Heart right ventricle (tissue), 16 donors: Measurements from ENCODE around the gene DDX24. TPM values are rescaled to one million over a fixed set of nuclear protein-coding genes. Genes with fewer than 3 reads are reported as not detected.
A peak's percentile ranks its signal among the peaks of the same experiment; 100 is the strongest.

Experiments used
- ATAC-seq, 8 donors: fragments of 200-7000 bp; cut with Tn5 transposase; one replicate each; pipeline ENCODE4 v1.9.1; 2020; ENCODE audit warnings: mild to moderate bottlenecking in 8 of 8, moderate library complexity in 8 of 8, moderate number of reproducible peaks in 1 of 8
- DNase-seq, 2 donors: peaks; one replicate each; pipeline ENCODE4 v3.0.0-alpha.2; 2020
- H3K27ac ChIP-seq, 10 donors: fragments of 200-600 bp; sonication (generic) in 2 of 10; one replicate each; pipeline versions ENCODE4 v1.5.0 to v1.8.0; 2020 to 2022; ENCODE audit warnings: mild to moderate bottlenecking in 3 of 10
- H3K27me3 ChIP-seq, 7 donors: fragments of 200-600 bp; one replicate each; pipeline ENCODE4 v1.8.0; 2021 to 2022; ENCODE audit warnings: mild to moderate bottlenecking in 2 of 7
- H3K36me3 ChIP-seq, 9 donors: fragments of 200-600 bp; sonication (generic) in 1 of 9; one replicate each; pipeline versions ENCODE4 v1.5.0 to v1.8.0; 2020 to 2022; ENCODE audit warnings: mild to moderate bottlenecking in 2 of 9
- H3K4me1 ChIP-seq, 9 donors: fragments of 200-600 bp; sonication (generic) in 1 of 9; one replicate each; pipeline versions ENCODE4 v1.5.0 to v1.8.0; 2020 to 2022; ENCODE audit warnings: mild to moderate bottlenecking in 4 of 9
- H3K4me3 ChIP-seq, 10 donors: fragments of 200-600 bp; sonication (generic) in 2 of 10; one replicate each; pipeline versions ENCODE4 v1.5.0 to v1.8.0; 2020 to 2022; ENCODE audit warnings: mild to moderate bottlenecking in 7 of 10, moderate library complexity in 2 of 10
- H3K9me3 ChIP-seq, 11 donors: fragments of 200-600 bp in 10 of 11; sonication (generic) in 2 of 11; one replicate each; pipeline versions ENCODE4 v1.5.0 to v1.8.0; 2013 to 2022; ENCODE audit warnings: mild to moderate bottlenecking in 2 of 11, control low read depth in 1 of 11, moderate library complexity in 1 of 11
- WGBS, 2 donors: extraction: QIAGEN DNeasy Blood & Tissue Kit; methylation state at CpG; one replicate each; pipeline ENCODE4 v1.1.7; 2013; ENCODE audit warnings: inconsistent platforms in 1 of 2; 5-methylcytosine and 5-hydroxymethylcytosine counted together
- intact Hi-C, 10 donors: fragments of 100-400 bp; cut with DNase I; formaldehyde crosslinking; loops; one replicate each; pipeline versions ENCODE4 v1.11.1 to v1.14.2; 2022
- polyA plus RNA-seq, 2 donors: library from polyadenylated mRNA; stranded (reverse); fragments of 200-250 nt; gene quantifications; one replicate each; pipeline ENCODE4 v1.2.3, GENCODE V29; 2013
- total RNA-seq, 10 donors: library from RNA; stranded (reverse); fragmentation: NEBNext Ultra II Directional in 3 of 10; extraction: Animal tissue kit (Norgen Biotek cat#: 25700) in 3 of 10; gene quantifications; one replicate each; pipeline versions ENCODE4 v1.2.1 to v1.2.4, GENCODE V29; 2021 to 2023
- TF ChIP-seq, protein P1 (sequence below), 9 donors: fragments of 200-600 bp; sonication (generic) in 2 of 9; IDR thresholded peaks; one replicate each; pipeline versions ENCODE4 v1.5.0 to v1.8.0; 2021 to 2022; ENCODE audit warnings: antibody characterized with exemption in 9 of 9, mild to moderate bottlenecking in 5 of 9, moderate library complexity in 1 of 9
- donor health status: Arrhythmogenic right ventricular cardiomyopathy.
- donor health status: ischemic (EF 13 %, LVEDD 7.1; RV severe dilation, severe dysfunction).
- donor health status: healthy with polysubstance abuse.
- donor health status: DM: no; HTN: yes; CAD: no.
- donor health status: DM: no; HTN: no; CAD: no.
- donor health status: ischemic (EF 25% LVEDD 6.9; RV normal size, moderate dysfunction).
- donor health status: ischemic (EF 25% LVEDD 5.7; RV mildly dilated, moderate dysfunction).
- donor health status: healthy.
- donor health status: DM: yes; HTN: yes; CAD: no.
- donor health status: Ischemic cardiomyopathy.
- donor health status: ischemic (EF 35%, LVEDD 5.7; RV mildly dilated, moderate dysfunction).
- donor health status: nonischemic (EF 11% LVEDD 7.7; RV severe dilation, severe dysfunction).
- donor health status: DM: yes; HTN: yes; CAD: no.
- donor health status: PGD.
- donor health status: ischemic (EF 29% LVEDD 5.4; RV normal size, mild dysfunction).
- donor health status: nonischemic (EF 23%, LVEDD 6.1; RV moderate dilation, normal function).

Gene DDX24
- total and polyA plus RNA-seq, 12 donors: 94.1 to 269 (median 234) TPM

DNA sequence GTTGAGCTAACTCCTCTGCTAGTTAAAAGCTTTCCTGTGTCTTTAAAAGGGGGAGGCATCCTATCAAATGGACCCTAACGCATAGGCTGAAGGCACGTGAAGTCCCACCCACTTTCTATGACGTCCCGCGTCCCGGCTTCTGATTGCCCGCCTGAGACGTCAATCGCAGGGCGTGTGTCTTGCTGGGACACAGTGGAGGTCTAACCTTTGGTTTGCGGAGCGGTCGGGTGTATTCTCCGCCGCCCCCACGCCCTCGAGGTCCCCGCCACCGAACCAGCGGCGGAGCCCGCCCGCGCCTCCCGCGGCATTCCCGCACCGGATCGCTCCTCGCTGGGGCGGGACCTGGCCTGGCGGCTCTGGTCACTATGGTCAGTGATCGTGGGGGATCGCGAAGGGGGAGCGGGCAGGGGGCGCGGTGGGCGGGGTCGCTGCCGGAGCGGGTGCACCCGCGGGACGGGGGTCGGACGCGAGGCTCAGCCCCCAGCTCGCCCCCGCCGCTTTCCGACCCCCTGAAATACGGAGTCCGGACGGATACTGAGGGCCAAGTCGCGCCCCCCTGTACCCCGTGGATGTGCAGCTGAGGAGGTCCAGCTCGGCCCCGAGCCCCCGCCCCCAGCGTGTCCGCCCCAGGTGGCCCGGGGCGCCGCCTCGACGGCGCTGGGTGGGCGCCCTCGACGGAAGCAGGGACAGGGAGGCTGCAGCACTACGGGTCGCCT, 54.7 kb downstream of the DDX24 start, which contains the start of gene OTUB2:
Gene OTUB2, plus strand, starts transcription at position 168 of the 716 bp plus-strand sequence. Its CDS starts 198 bp downstream, at position 366.
- Histone ChIP-seq H3K36me3 (no peaks in the 10 kb centered on the region), H3K4me1 (peaks cover 0 to 28% (median 6%) of the 10 kb centered on the region in 9 donors), H3K4me3 (peak within 1 kb of the TSS; percentile 40 to 77 (median 70)), H3K9me3 (no peaks in the 10 kb centered on the region), H3K27me3 (peaks cover 0 to 4% (median 0%) of the 10 kb centered on the region in 7 donors), H3K27ac (peak within 1 kb of the TSS in 2 of 10 donors; percentile 15 to 45)
- TF ChIP-seq, protein P1, sequence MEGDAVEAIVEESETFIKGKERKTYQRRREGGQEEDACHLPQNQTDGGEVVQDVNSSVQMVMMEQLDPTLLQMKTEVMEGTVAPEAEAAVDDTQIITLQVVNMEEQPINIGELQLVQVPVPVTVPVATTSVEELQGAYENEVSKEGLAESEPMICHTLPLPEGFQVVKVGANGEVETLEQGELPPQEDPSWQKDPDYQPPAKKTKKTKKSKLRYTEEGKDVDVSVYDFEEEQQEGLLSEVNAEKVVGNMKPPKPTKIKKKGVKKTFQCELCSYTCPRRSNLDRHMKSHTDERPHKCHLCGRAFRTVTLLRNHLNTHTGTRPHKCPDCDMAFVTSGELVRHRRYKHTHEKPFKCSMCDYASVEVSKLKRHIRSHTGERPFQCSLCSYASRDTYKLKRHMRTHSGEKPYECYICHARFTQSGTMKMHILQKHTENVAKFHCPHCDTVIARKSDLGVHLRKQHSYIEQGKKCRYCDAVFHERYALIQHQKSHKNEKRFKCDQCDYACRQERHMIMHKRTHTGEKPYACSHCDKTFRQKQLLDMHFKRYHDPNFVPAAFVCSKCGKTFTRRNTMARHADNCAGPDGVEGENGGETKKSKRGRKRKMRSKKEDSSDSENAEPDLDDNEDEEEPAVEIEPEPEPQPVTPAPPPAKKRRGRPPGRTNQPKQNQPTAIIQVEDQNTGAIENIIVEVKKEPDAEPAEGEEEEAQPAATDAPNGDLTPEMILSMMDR (IDR thresholded peaks at IDR 0.05): no peak
- intact Hi-C loops: loop anchor here in 2 of 10 donors (5.0 kb wide), 1 partner anchor 56 kb away; the partner anchor contains the start of genes DDX24 (in 2 of the 2) and IFI27L1 (in 2 of the 2)
- ATAC-seq (peak; percentile 94 to 100 (median 100)), DNase-seq (peak; percentile 98)
- WGBS, 2 donors: 1% methylated on average over 70 to 74 of the region's 74 CpGs

DNA sequence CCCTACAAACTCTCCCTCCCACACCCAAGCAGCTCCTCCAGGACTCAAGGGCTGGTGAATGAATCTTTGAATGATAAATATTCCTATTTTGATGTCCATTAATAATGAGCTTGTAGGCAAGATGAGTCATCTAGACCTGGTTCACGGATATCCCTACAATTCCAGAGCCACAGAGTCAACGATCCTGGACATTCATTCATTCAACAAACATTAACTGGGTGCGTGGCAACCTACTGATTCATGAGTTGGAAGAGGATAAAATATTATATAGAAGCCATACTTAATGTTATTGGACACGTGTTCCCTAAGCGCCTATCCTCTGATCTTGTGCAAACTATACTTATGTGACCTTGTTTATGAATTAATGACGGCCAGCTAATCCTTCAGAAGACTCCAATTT, 55.3 kb downstream of the DDX24 start:
- Histone ChIP-seq H3K36me3 (no peaks in the 10 kb centered on the region), H3K4me3 (peak overlapping the region in 7 of 10 donors; percentile 57 to 77 (median 70)), H3K27me3 (peaks cover 0 to 4% (median 0%) of the 10 kb centered on the region in 7 donors), H3K4me1 (peaks cover 0 to 32% (median 6%) of the 10 kb centered on the region in 9 donors), H3K27ac (no peak overlapping the region), H3K9me3 (no peaks in the 10 kb centered on the region)
- DNase-seq (no peak), ATAC-seq (no peak)
- intact Hi-C loops: loop anchor here in 2 of 10 donors (5.0 kb wide), 1 partner anchor 57 kb away; the partner anchor contains the start of genes DDX24 (in 2 of the 2) and IFI27L1 (in 2 of the 2)
- TF ChIP-seq, protein P1 (IDR thresholded peaks at IDR 0.05): no peak
- 58 to 62% methylated on average over 6 of the region's 6 CpGs for WGBS, 2 donors

DNA sequence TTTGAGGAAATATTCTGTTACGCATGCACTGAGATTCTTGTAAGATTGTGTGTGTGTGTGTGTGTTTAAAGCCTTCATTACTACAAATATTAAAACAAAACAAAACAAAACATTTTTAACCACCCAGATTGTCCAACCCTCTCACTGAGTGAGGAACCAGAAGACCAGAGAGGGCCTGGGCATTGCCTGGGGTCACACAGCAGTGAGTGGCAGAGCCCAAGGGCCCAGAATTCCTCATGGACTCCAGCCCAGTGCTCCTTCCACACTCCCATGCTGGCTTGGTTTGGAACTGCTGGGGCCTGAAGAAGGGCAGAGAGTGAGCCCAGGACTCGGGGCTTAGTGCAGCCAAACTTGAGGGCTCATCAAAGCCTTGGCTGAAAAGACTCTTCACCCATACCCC, 56.5 kb downstream of the DDX24 start:
- Histone ChIP-seq H3K4me1 (peaks cover 0 to 32% (median 6%) of the 10 kb centered on the region in 9 donors), H3K27me3 (peaks cover 0 to 4% (median 0%) of the 10 kb centered on the region in 7 donors), H3K36me3 (no peaks in the 10 kb centered on the region), H3K4me3 (no peak overlapping the region), H3K27ac (no peak overlapping the region), H3K9me3 (no peaks in the 10 kb centered on the region)
- intact Hi-C loops: no loop called here
- no peak for DNase-seq
- no peak for ATAC-seq
- 91 to 98% methylated on average over 2 of the region's 2 CpGs for WGBS, 2 donors
- TF ChIP-seq, protein P1 (IDR thresholded peaks at IDR 0.05): no peak

DNA sequence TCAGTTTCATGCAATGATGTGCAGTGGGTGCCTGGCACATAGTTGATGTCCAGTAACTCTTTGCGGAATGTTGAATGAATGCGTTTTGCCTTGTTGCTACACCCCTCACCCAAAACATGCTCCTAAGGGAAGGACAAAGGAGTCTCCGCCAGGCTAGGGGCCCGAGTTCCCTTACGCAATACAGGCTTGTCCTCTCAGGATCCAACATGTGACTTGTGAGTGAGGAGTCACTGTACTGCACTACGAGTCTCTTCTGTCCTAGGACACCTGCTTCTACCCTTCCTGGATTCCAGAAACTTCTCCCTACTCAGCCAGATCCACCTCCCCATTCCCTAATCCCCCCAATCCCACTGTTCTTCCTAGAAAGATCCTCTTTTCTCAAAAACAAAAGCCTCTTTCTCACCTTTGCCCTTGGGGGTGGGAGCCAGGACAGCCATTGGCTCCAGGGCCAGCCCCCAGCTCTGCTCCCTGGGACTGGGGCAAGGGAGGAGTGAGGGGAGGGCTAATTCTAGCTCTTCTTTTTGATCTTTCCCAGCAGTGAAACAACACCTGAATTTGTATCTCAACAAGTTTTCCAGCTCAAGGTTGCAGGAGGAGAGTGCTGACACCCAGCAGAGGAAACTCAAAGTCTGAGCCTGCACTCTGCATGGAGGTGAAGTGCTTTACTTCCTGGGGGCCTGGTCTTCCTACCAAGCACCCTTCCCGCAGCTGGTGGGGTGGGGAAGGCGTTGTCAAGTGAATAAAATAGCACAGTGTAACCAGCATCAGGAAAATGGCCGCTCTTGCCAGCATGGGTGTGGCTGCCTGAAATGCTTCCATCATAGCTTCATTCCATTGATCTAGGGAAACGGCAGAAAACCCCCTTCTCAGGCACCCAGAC, 58.2 kb downstream of the DDX24 start:
- no peak for ATAC-seq

More for the DNA sequence above, 58.2 kb downstream of the DDX24 start:
- Histone ChIP-seq H3K4me3 (no peak overlapping the region), H3K9me3 (no peaks in the 10 kb centered on the region), H3K4me1 (peaks cover 0 to 17% (median 6%) of the 10 kb centered on the region in 9 donors), H3K36me3 (no peaks in the 10 kb centered on the region), H3K27me3 (peaks cover 0 to 4% (median 0%) of the 10 kb centered on the region in 7 donors), H3K27ac (no peak overlapping the region)
- TF ChIP-seq, protein P1 (IDR thresholded peaks at IDR 0.05): no peak
- 72 to 81% methylated on average over 10 of the region's 10 CpGs for WGBS, 2 donors
- no peak for DNase-seq
- intact Hi-C loops: no loop called here
